22Rv1 (cell line): ENCODE data around the gene IRF1.

Experiments
- ZFX ChIP-seq: fragments of 450-650 bp; IDR thresholded peaks from 2 replicates; pipeline ENCODE4 v1.6.1; 2017; ENCODE audit warnings: antibody characterized with exemption, borderline replicate concordance
- TF ChIP-seq, protein P1 (sequence below): fragments of 450-650 bp; IDR thresholded peaks from 2 replicates; pipeline ENCODE4 v1.5.1; 2017; ENCODE audit warnings: mild to moderate bottlenecking

DNA sequence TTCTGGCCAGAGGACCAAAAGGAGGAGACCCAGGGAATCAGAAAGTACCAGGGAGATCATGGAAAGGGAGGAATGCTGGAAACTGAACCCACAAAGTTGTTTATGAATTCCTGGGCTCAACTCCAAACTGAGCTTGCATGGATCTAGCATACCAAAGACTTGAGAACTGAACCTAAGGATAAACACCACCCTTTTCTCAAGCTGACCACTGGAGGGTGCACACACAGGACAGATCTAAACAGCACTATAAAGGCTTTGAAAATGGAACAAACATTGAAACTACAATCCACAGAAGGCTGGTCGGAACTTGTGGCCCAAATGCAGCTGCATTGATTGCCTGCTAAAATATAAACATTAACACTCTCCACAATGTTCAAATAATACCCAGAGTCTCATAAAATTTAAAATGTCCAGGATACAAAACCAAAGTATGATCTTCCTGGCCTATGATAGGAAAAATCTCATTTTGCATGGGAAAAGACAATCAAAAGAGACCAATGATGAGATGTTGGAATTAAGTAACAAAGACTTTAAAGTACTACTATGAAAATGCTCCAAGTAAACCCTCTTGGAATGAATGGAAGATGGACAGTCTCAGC is 15.6 kb upstream of the IRF1 start:
- TF ChIP-seq, protein P1, sequence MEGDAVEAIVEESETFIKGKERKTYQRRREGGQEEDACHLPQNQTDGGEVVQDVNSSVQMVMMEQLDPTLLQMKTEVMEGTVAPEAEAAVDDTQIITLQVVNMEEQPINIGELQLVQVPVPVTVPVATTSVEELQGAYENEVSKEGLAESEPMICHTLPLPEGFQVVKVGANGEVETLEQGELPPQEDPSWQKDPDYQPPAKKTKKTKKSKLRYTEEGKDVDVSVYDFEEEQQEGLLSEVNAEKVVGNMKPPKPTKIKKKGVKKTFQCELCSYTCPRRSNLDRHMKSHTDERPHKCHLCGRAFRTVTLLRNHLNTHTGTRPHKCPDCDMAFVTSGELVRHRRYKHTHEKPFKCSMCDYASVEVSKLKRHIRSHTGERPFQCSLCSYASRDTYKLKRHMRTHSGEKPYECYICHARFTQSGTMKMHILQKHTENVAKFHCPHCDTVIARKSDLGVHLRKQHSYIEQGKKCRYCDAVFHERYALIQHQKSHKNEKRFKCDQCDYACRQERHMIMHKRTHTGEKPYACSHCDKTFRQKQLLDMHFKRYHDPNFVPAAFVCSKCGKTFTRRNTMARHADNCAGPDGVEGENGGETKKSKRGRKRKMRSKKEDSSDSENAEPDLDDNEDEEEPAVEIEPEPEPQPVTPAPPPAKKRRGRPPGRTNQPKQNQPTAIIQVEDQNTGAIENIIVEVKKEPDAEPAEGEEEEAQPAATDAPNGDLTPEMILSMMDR: peak; percentile 79
- TF ChIP-seq ZFX: no peak
